Hematopoietic multipotent progenitor cell treated with erythropoietin and hydrocortisone succinate and interleukin-3 and kit ligand, for 8 days (in vitro differentiated cells): ENCODE measurements around the gene PGBD1.

Source experiments
- DNase-seq: peaks from one replicate; pipeline ENCODE4 v3.0.0-alpha.2; 2015

Gene PGBD1

DNA sequence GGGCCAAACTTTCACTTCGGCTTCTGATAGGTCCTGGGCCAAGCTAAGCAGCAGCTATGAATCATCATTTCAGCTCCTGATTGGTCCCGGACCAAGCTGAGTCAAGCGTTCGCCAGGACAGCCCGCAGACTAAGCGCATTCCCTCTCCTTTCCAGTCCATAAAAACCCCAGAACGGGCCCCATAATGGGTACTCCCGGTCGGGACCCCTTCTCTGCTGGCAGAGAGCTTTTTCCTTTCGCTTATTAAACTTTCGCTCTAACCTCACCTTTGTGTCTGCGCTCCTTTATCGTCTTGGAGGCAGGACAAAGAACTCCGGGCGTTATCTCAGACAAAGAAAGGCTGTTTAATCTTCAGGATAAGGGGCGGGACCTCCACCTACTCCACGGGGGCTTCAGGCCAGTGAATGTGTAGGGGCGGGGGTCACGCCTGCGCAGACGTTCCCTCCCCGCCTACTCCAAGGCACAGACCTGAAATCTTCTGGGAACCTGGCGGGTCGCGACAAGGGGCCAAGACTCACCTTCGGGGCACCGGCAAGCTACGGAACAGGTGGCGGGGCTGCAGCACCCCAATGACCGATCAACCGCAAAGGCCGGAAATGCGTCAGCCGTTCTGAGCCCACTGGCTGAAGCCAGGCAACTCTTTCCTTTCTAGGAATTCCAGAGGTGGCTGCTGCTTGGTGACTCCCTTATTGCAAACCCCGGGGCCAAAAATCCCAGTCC, 54.4 kb downstream of the PGBD1 start, which contains the start of gene ZSCAN31:
Gene ZSCAN31 (minus strand): TSS at position 585 of the 720 bp plus-strand sequence. CDS start 6,465 bp downstream, outside the sequence.
- DNase-seq, result peak; percentile 99

DNA sequence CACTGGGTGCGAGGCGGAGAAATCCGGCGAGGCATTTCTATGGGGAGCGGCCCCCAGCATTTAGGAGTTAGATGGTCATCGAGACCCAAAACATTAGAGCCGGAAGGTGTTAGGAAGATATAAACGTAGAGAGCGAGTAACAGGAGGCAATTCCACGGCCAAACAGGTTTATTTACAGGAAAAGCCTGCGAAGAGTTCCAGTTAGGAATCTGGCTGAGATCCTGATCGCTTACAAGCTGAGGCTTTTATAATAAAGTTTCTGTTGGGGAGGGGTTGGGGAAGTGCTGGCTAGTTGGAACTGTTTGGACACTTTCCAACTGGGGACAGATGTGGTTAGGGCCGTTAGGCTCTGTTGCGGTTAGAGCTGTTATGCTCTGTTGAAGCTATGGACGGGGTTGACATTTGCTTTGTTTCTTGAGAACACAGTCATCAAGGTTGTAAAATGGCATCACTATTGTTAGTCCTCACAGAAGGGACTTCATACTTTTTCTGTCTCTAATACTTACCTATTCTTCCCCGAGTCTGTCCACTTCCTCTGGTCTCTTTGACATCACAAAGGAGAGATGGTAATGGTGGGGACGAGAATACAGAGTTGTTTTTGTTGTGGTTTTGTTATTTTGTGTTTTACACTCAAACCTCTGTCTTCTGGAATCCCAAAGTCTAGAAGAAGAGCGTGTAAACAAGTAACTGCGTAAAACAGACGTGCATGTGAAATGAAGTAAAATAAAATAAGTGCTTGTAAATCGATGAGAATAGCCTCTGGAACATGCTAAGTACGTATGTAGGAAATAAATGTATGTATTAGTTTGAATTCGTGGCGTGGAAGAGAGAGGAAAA, 55.1 kb downstream of the PGBD1 start:
- peak; percentile 97 for DNase-seq

DNA sequence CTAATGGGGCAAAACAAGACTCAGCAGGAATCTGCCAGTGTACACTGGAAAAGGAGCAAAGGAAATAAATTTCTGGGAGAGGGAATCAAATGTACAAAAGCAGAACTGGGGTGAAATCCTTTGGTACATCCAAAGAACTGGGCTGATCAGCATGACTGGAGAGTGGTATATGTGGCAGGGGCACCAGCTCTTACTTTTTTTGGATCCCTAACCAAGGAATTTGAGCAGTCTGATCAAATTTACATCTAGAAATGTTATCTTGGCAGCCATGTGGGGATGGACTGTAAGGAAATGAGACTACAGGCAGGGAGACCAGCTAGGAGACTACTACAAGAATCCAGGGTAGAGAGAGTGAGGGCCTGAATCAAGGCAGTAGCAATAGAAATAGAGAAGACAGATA, 55.7 kb downstream of the PGBD1 start:
- peak; percentile 68 for DNase-seq

GRCh38 chr6:28340310-28341095, 59.1 kb downstream of the PGBD1 start:
- DNase-seq, result no peak

- DNase-seq, result peak; percentile 75
Measured at GRCh38 chr6:28343898-28344677, 62.7 kb downstream of the PGBD1 start.

DNA sequence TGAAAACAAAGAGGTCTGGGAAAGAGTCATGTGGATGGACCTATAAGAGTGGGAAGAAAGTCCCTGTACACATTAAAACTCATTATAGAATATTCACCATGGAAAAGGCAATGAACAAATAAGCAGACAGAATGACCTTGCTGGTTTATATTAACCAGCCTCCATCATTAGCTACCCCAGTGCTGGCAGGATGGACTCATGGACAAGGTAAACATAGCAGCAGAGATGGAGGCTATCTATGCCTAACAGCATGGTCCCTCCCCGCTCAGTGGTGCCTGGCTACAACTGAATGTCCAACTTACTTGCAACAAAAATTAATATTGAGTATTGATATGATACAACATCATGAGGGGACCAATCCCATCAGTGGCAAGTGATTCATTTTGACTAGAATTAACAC, 63.8 kb downstream of the PGBD1 start:
- DNase-seq, result no peak

DNA sequence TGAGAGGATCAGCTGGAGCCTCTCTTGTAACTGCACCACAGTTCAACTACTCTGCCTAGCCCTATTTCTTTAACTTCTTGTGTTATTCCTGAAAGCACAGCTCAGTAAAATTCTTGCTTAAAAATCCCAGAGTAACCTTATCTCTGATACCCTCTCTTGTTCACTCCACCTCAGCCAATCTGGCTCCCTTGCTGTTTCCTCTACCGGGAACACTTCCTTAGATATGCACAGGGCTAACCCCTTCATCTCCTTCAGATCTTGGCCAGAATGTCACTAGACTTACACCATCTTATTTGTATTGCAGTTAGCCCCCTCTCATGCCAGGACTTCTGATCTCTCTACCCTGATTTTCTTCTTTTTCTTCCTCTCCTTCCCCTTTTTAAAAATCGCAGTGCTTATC, 65.7 kb downstream of the PGBD1 start:
- DNase-seq, result no peak

- no peak for DNase-seq
Measured at GRCh38 chr6:28349344-28349891, 68.0 kb downstream of the PGBD1 start.

GRCh38 chr6:28349892-28350737, 68.7 kb downstream of the PGBD1 start, which contains the start of gene ZKSCAN3:
TSS of gene ZKSCAN3 (plus strand) at chr6:28349947. CDS start at chr6:28359587, 9,640 bp downstream.
- DNase-seq, result peak; percentile 94

- no peak for DNase-seq
Measured at GRCh38 chr6:28351087-28351486, 69.7 kb downstream of the PGBD1 start.

- no peak for DNase-seq
Measured at GRCh38 chr6:28351493-28351925, 70.1 kb downstream of the PGBD1 start.
